ENCODE data around the gene PAPSS2.

- TF ChIP-seq, protein P1, sequence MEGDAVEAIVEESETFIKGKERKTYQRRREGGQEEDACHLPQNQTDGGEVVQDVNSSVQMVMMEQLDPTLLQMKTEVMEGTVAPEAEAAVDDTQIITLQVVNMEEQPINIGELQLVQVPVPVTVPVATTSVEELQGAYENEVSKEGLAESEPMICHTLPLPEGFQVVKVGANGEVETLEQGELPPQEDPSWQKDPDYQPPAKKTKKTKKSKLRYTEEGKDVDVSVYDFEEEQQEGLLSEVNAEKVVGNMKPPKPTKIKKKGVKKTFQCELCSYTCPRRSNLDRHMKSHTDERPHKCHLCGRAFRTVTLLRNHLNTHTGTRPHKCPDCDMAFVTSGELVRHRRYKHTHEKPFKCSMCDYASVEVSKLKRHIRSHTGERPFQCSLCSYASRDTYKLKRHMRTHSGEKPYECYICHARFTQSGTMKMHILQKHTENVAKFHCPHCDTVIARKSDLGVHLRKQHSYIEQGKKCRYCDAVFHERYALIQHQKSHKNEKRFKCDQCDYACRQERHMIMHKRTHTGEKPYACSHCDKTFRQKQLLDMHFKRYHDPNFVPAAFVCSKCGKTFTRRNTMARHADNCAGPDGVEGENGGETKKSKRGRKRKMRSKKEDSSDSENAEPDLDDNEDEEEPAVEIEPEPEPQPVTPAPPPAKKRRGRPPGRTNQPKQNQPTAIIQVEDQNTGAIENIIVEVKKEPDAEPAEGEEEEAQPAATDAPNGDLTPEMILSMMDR (conservative IDR thresholded peaks at IDR 0.05; ENCODE audit: low read depth in 2 of 2): no peak
- TF ChIP-seq, protein P2, sequence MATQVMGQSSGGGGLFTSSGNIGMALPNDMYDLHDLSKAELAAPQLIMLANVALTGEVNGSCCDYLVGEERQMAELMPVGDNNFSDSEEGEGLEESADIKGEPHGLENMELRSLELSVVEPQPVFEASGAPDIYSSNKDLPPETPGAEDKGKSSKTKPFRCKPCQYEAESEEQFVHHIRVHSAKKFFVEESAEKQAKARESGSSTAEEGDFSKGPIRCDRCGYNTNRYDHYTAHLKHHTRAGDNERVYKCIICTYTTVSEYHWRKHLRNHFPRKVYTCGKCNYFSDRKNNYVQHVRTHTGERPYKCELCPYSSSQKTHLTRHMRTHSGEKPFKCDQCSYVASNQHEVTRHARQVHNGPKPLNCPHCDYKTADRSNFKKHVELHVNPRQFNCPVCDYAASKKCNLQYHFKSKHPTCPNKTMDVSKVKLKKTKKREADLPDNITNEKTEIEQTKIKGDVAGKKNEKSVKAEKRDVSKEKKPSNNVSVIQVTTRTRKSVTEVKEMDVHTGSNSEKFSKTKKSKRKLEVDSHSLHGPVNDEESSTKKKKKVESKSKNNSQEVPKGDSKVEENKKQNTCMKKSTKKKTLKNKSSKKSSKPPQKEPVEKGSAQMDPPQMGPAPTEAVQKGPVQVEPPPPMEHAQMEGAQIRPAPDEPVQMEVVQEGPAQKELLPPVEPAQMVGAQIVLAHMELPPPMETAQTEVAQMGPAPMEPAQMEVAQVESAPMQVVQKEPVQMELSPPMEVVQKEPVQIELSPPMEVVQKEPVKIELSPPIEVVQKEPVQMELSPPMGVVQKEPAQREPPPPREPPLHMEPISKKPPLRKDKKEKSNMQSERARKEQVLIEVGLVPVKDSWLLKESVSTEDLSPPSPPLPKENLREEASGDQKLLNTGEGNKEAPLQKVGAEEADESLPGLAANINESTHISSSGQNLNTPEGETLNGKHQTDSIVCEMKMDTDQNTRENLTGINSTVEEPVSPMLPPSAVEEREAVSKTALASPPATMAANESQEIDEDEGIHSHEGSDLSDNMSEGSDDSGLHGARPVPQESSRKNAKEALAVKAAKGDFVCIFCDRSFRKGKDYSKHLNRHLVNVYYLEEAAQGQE (IDR thresholded peaks at IDR 0.05; ENCODE audit: unreplicated experiment): no peak
- TF ChIP-seq CREB1 (CRISPR knock-in tag; IDR thresholded peaks at IDR 0.05; ENCODE audit: low read depth) (no peak), EZH2 (IDR thresholded peaks at IDR 0.05; ENCODE audit: low read depth, unreplicated experiment) (no peak), POLR2AphosphoS5 (IDR thresholded peaks at IDR 0.05; ENCODE audit: low read depth) (no peak), EZH2phosphoT487 (IDR thresholded peaks at IDR 0.05; ENCODE audit: unreplicated experiment) (no peak), ZNF462 (CRISPR knock-in tag; IDR thresholded peaks at IDR 0.05) (no peak), STAT1 (IDR thresholded peaks at IDR 0.05; ENCODE audit: unreplicated experiment) (no peak), ZNF331 (CRISPR knock-in tag; IDR thresholded peaks at IDR 0.05; ENCODE audit: low read depth) (no peak), JUNB (IDR thresholded peaks at IDR 0.05; ENCODE audit: unreplicated experiment) (no peak)
- TF ChIP-seq, protein P3, sequence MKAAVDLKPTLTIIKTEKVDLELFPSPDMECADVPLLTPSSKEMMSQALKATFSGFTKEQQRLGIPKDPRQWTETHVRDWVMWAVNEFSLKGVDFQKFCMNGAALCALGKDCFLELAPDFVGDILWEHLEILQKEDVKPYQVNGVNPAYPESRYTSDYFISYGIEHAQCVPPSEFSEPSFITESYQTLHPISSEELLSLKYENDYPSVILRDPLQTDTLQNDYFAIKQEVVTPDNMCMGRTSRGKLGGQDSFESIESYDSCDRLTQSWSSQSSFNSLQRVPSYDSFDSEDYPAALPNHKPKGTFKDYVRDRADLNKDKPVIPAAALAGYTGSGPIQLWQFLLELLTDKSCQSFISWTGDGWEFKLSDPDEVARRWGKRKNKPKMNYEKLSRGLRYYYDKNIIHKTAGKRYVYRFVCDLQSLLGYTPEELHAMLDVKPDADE (IDR thresholded peaks at IDR 0.05): no peak
Measured at GRCh38 chr10:87658321-87658795, 1.3 kb upstream of the PAPSS2 start.

Measured in GM23338 (cell line).